Esophagus (tissue), 2 donors: ENCODE results near the gene ABCA4. TPM values are rescaled to one million over a fixed set of nuclear protein-coding genes. Genes with fewer than 3 reads are reported as not detected.
"Not testable (repeated sequence)": the region's sequence is repeated elsewhere in the genome, so short reads cannot be mapped to it uniquely, and the experiment has no call there.

Experiments
- H3K27ac ChIP-seq, 2 donors: one replicate each; pipeline ENCODE4 v1.5.1; 2013; ENCODE audit warnings: low read depth in 2 of 2, mild to moderate bottlenecking in 2 of 2, inconsistent platforms in 1 of 2, low read length in 1 of 2, moderate library complexity in 1 of 2
- H3K27me3 ChIP-seq, 2 donors: one replicate each; pipeline ENCODE4 v1.6.1; 2013; ENCODE audit warnings: low read length in 2 of 2, control low read depth in 1 of 2, mild to moderate bottlenecking in 1 of 2; ENCODE audit not compliant: insufficient read depth in 2 of 2, control insufficient read depth in 1 of 2
- H3K36me3 ChIP-seq, 2 donors: one replicate each; pipeline ENCODE4 v1.6.1; 2013; ENCODE audit warnings: low read length in 1 of 2; ENCODE audit not compliant: control insufficient read depth in 2 of 2, insufficient read depth in 2 of 2
- H3K4me1 ChIP-seq, 2 donors: one replicate each; pipeline ENCODE4 v1.6.1; 2013; ENCODE audit warnings: low read length in 1 of 2; ENCODE audit not compliant: control insufficient read depth in 2 of 2, insufficient read depth in 2 of 2
- H3K4me3 ChIP-seq, 2 donors: one replicate each; pipeline ENCODE4 v1.5.1; 2013; ENCODE audit warnings: low read length in 2 of 2, mild to moderate bottlenecking in 2 of 2, low read depth in 1 of 2, moderate library complexity in 1 of 2
- H3K9me3 ChIP-seq, 2 donors: one replicate each; pipeline ENCODE4 v1.6.1; 2013; ENCODE audit warnings: mild to moderate bottlenecking in 2 of 2, low read depth in 1 of 2, low read length in 1 of 2, moderate library complexity in 1 of 2; ENCODE audit not compliant: control insufficient read depth in 2 of 2, insufficient read depth in 1 of 2
- WGBS, 2 donors: extraction: QIAGEN DNeasy Blood & Tissue Kit; methylation state at CpG; one replicate each; pipeline ENCODE4 v1.1.7; 2013; 5-methylcytosine and 5-hydroxymethylcytosine counted together
- polyA plus RNA-seq, 2 donors: library from polyadenylated mRNA; stranded (reverse); fragments of 200-250 nt; gene quantifications; one replicate each; pipeline ENCODE4 v1.2.3, GENCODE V29; 2013
- donor health status: healthy with polysubstance abuse.
- donor health status: Bipolar disorder and iron deficiency.

ABCA4 gene
- polyA plus RNA-seq, 2 donors, result 0.04 to 0.07 TPM

GRCh38 chr1:93958032-93958725 is 162.8 kb downstream of the ABCA4 start:
- Histone ChIP-seq H3K4me1 (peaks cover 0 to 6% of the 10 kb centered on the region in 2 donors), H3K4me3 (no peak overlapping the region), H3K9me3 (peaks cover 0 to 6% of the 10 kb centered on the region in 2 donors), H3K36me3 (no peaks in the 10 kb centered on the region), H3K27me3 (no peaks in the 10 kb centered on the region), H3K27ac (no peak overlapping the region)
- WGBS, 2 donors, result 73 to 88% methylated on average over 1 of the region's 1 CpG

- H3K36me3 ChIP-seq, result no peaks in the 10 kb centered on the region
- 55 to 60% methylated on average over 1 of the region's 1 CpG for WGBS, 2 donors
- peaks cover 0 to 3% of the 10 kb centered on the region in 2 donors for H3K4me1 ChIP-seq
Observed at GRCh38 chr1:93955765-93956164, 165.2 kb downstream of the ABCA4 start.

GRCh38 chr1:93947002-93947686 is 173.8 kb downstream of the ABCA4 start:
- not testable (repeated sequence) for H3K9me3 ChIP-seq, H3K4me1 ChIP-seq, H3K27ac ChIP-seq, H3K36me3 ChIP-seq, H3K27me3 ChIP-seq, H3K4me3 ChIP-seq
- 82 to 85% methylated on average over 2 of the region's 2 CpGs for WGBS, 2 donors

More at GRCh38 chr1:93955765-93956164, 165.2 kb downstream of the ABCA4 start:
- Histone ChIP-seq H3K27me3 (no peaks in the 10 kb centered on the region), H3K9me3 (peaks cover 0 to 6% of the 10 kb centered on the region in 2 donors), H3K4me3 (no peak overlapping the region), H3K27ac (no peak overlapping the region)

Other genes starting within 250 kb of the ABCA4 start
- gene DNTTIP2, start 241.9 kb downstream of the ABCA4 start, polyA plus RNA-seq, result 10 to 100 TPM; 29.2 to 46.4 TPM
- 1 to 10 TPM; 1.4 to 5.0 TPM for gene GCLM, start 211.7 kb downstream of the ABCA4 start, polyA plus RNA-seq
- 1 to 10 TPM; 2.7 to 2.8 TPM for gene ARHGAP29, start 116.4 kb upstream of the ABCA4 start, polyA plus RNA-seq